ENCODE results near the gene AKR7A2. TPM values are rescaled to one million over a fixed set of nuclear protein-coding genes. Genes with fewer than 3 reads are reported as not detected.

The AKR7A2 gene
- polyA plus RNA-seq, 1 experiment = 47.5 TPM

- CTCF ChIA-PET = interaction anchor here (0.9 to 1.7 kb wide), 2 partner anchors 19 to 309 kb away, joined by 3 to 6 read pairs; no protein-coding TSS in a partner anchor
- DNase-seq (ENCODE audit: low read depth, low spot score) = no peak
These were observed 33.4 kb upstream of the AKR7A2 start for GRCh38 chr1:19345391-19345790.

GRCh38 chr1:19344831-19345230 lies 32.9 kb upstream of the AKR7A2 start:
- CTCF ChIA-PET = interaction anchor here (0.6 to 9.7 kb wide), 8 partner anchors 10 to 360 kb away, joined by 3 to 45 read pairs (median 6); no protein-coding TSS in a partner anchor
- TF ChIP-seq CTCF (IDR thresholded peaks at IDR 0.05; ENCODE audit: low read depth, low read length) = no peak
- H3K27ac ChIP-seq (ENCODE audit: low read depth, low read length) = no peak overlapping the region

More at GRCh38 chr1:19345391-19345790, 33.4 kb upstream of the AKR7A2 start:
- Histone ChIP-seq H3K27ac (ENCODE audit: low read depth, low read length) (no peak overlapping the region), H3K27me3 (ENCODE audit: control insufficient read depth, insufficient read depth, low read length) (no peaks in the 10 kb centered on the region), H3K9me3 (ENCODE audit: control insufficient read depth, insufficient read depth, low read length) (no peaks in the 10 kb centered on the region; the same call in 1 of the 2 replicates), H3K4me3 (ENCODE audit: low read depth, low read length) (no peak overlapping the region)
- POLR2A ChIA-PET = no interaction called here
- TF ChIP-seq CTCF (IDR thresholded peaks at IDR 0.05; ENCODE audit: low read depth, low read length) = no peak

GRCh38 chr1:19344372-19344810 lies 32.4 kb upstream of the AKR7A2 start:
- Histone ChIP-seq H3K9me3 (ENCODE audit: control insufficient read depth, insufficient read depth, low read length) (no peaks in the 10 kb centered on the region; the same call in 1 of the 2 replicates), H3K27me3 (ENCODE audit: control insufficient read depth, insufficient read depth, low read length) (no peaks in the 10 kb centered on the region), H3K27ac (ENCODE audit: low read depth, low read length) (no peak overlapping the region), H3K4me3 (ENCODE audit: low read depth, low read length) (no peak overlapping the region)
- no peak for DNase-seq (ENCODE audit: low read depth, low spot score)
- CTCF ChIA-PET = interaction anchor here (0.6 to 9.7 kb wide), 9 partner anchors 10 to 360 kb away, joined by 3 to 45 read pairs (median 6); no protein-coding TSS in a partner anchor
- peak; percentile 85 for TF ChIP-seq CTCF (IDR thresholded peaks at IDR 0.05; ENCODE audit: low read depth, low read length)
- POLR2A ChIA-PET = no interaction called here

More at GRCh38 chr1:19344831-19345230, 32.9 kb upstream of the AKR7A2 start:
- no peak overlapping the region for H3K4me3 ChIP-seq (ENCODE audit: low read depth, low read length)
- no peaks in the 10 kb centered on the region; the same call in 1 of the 2 replicates for H3K9me3 ChIP-seq (ENCODE audit: control insufficient read depth, insufficient read depth, low read length)
- POLR2A ChIA-PET = no interaction called here
- DNase-seq (ENCODE audit: low read depth, low spot score) = no peak
- no peaks in the 10 kb centered on the region for H3K27me3 ChIP-seq (ENCODE audit: control insufficient read depth, insufficient read depth, low read length)

- no peaks in the 10 kb centered on the region for H3K27me3 ChIP-seq (ENCODE audit: control insufficient read depth, insufficient read depth, low read length)
- POLR2A ChIA-PET = no interaction called here
- no peaks in the 10 kb centered on the region; the same call in 1 of the 2 replicates for H3K9me3 ChIP-seq (ENCODE audit: control insufficient read depth, insufficient read depth, low read length)
- H3K4me3 ChIP-seq (ENCODE audit: low read depth, low read length) = no peak overlapping the region
- H3K27ac ChIP-seq (ENCODE audit: low read depth, low read length) = no peak overlapping the region
- no peak for TF ChIP-seq CTCF (IDR thresholded peaks at IDR 0.05; ENCODE audit: low read depth, low read length)
- CTCF ChIA-PET = interaction anchor here (0.9 to 9.7 kb wide), 8 partner anchors 11 to 361 kb away, joined by 3 to 45 read pairs (median 6); no protein-coding TSS in a partner anchor
- no peak for DNase-seq (ENCODE audit: low read depth, low spot score)
These were observed 31.8 kb upstream of the AKR7A2 start for GRCh38 chr1:19343617-19344350.
